GM10847 (cell line): ENCODE data around the gene DCX.

Experiments
- POLR2A ChIP-seq: IDR thresholded peaks from 2 replicates; pipeline ENCODE4 v1.6.1; 2011; ENCODE audit not compliant: insufficient read length; ENCODE audit errors: extremely low read depth

DCX gene

DNA sequence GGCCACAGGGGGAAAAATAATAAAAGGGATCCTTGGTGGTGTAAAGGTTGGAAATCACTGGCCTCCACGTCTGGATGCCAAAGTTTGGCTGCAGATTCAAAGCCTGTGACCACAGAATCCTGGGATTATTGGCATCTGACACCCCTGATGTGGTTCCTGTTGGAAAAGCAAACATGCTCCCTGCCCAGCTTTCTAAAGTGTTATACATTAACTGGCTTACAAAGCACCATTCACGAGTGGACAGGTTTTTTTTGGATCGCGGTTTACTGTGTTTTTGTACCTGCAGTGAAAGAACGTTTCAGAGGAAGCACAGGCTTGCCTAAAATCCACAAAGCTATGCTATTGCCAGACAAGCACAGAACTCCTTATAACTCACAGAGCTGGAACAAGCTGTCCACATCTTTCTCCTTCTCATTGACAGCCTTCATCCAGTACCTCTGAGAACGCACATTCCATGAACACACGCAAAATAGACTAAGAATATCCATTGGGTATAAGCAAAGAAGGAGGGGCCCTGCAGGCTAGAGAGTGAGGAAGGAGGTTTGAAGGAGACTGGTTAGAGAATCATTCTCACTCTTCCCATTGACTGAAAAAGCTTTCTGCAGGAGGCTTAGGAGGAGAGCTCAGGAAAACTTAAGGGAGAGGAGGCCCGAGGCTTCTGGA, 127.2 kb downstream of the DCX start:
- TF ChIP-seq POLR2A = no peak

DNA sequence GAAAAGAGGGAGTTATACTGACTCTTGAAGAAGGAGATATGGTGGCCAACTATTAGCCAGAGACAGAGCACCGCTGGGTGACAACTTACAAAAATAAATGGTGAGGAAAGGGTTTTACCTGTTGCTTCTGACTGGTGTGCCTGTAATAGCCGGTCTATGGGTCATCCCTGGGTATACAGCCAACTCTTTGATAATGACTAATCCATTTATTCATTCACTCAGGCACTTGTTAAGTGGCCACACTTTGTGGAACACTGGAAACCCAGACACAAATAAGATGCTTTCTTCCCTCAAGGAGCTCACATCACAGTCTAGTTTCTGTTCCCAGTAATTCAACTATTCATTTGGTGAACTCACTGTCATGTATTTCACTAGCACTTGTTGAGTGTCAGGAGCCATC, 128.5 kb downstream of the DCX start:
- TF ChIP-seq POLR2A = no peak

DNA sequence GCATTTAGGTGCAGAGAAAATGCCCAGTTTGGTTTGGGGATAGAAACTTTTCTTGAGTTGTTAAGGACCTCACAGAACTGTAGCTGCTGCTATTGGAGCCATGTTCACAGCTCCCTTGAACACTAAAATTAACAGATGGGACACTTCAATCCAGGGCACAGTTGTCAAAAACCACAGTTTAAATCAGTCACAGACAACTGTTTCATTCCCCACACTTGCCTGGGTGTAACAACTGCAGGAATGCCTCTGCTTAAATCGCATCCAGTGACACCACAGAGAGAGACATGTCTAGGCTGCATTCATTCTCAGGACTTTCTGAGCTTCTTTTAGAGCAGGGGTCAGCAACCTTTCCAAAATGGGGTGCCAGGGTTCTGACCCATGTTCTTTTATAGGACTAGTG, 129.0 kb downstream of the DCX start:
- no peak for TF ChIP-seq POLR2A

DNA sequence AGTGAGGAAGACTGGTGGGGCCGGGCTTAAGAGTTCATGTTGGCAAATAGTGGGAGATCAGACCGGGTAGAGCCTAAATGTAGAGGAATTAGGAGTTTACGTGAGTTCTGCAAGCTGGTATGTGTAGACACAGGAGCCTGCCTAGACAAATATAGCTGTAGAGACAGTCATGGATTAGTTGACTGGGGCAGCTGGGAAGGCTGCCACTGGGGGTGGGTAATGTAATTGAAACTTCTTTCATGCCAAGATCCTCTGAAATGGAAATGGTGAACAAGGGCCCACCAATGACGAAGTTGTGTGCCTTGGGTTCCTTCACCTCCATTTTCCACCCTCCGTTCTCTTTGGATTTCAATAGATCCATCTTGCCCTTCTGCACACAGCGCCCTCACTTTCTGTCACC, 129.9 kb downstream of the DCX start:
- no peak for TF ChIP-seq POLR2A

DNA sequence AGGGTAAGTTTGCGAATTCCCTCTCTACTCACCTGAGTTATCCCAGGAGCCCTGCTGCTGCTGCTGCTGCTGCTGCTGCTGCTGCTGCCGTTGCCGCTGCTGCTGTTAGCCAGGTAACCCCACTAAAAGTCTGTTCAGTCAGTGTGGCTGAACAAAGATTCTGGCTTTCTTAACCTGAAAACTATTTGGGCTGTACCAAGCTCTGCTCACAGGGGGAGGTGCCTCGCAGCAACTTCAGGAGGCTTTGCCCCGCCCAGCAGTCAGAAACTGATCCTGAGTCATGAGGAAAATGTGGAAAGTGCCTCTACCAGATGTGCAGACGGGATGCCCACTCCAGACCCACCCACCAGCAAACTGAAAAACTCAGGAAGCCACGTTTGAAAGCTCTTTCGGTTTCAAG, 141.7 kb downstream of the DCX start, which contains the start of gene CAPN6:
Gene CAPN6, minus strand, starts transcription at position 145 of the 400 bp plus-strand sequence. CDS start 6,547 bp downstream, outside the sequence.
- TF ChIP-seq POLR2A = no peak

DNA sequence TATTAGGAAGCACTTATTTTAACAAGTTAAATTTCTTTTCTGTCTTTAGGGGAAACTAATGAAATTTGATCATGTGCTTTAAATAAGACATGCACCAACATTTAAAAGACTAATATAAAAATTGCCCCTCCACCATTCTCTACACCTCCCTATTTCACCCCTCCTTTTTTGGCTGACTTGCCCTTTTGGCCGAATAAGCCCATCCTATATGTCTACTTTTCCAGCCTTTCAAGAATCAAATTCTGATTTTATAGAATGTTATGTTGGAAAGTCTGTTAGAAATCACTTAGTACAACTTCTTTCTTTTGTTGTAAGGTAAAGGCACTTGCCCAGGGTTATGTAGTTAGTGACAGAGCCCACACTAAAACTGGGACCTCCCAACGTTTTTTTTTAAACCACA, 143.5 kb downstream of the DCX start:
- TF ChIP-seq POLR2A = no peak

DNA sequence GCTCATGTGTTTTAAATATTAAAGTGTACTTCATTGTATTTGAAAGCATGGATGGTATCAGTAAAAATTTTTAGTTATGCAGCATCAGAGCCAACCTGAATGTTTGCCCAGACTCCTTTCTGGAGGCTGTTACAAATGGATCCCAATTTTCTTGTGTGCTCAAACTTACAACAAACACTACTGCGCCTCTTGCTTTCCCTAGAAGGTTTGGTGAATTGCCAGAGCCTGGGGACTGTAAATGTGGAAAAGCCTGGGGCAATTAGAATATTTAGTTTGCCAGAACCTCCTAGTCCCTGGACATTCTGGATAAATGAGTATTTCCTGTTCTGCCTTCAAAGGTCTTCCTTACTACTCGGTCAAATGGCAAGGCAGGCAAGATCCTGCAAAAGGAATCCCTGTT, 146.5 kb downstream of the DCX start:
- TF ChIP-seq POLR2A = no peak

DNA sequence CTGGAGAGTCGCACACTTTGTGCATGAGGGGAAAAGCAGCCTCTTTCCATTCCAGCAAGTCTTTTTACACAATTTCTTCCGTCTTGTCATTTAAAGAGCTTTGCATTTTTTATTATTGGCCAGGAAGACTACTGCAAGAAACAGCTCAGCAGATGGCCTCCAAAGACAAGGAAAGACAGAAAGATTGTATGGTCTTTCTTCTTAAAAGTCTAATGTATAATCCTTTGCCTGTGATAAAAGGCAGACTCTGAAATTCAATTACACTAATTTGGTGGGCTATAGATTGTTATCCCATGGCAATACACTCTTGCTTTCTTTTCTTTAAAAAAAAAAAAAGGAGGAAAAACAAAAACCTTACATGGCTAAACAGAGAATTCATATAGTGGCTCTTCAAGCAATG, 147.6 kb downstream of the DCX start:
- no peak for TF ChIP-seq POLR2A

DNA sequence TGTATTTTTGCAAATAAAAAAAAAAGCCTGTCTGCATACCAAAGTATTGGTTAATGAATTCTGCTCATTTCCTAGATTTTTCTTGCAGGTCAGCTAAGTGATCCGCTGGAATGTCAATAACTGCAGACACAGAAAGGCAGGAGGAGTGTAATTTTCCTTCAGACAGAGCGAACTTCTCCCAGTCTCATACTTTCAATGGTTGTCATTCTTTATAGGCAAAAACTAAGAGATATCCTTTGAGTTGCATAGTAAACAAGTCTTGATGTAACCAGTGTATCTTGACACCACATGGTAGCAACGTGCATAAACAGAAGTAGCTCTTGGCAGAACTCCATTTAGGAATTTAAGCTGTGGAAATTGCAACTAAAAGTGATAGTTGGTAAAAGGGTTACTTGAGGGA, 149.9 kb downstream of the DCX start:
- no peak for TF ChIP-seq POLR2A

DNA sequence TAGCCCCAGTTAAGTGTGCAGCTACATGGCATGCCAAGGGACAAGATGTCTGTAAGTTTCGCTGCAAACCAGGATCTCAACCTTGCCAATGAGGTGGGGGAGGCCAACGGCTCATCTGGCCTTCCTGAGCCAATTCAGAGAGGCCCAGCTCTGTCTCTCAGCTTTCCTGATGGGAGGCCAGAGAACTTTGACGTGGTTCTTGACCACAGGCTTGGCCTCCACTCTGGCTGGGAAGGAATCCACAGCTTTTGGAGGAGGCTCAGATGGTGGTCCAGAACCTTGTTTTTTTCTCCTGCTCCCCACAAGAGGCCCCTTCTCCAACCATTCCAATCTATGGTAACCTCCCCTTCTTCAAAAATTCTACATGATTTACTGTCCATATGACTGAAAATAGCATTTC, 151.5 kb downstream of the DCX start:
- no peak for TF ChIP-seq POLR2A

DNA sequence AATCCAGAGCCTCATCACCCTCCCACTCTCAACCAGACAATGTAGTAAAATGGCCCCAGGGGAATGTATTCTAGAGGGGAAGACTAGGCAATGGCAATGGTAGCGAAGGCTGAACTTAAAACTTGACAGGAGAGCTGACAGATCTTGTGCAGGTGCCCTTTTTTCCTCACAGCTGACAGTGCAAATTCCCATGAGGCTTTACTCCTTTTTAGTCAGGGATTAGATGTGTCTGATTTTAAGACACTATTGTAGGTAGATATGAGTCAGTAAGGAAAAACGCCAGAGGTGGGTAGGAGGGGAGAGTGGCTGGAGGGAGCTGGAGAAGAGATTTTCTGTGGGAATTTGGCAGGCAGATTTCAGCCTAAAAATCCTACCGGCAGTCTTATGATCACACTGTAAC, 152.4 kb downstream of the DCX start:
- no peak for TF ChIP-seq POLR2A

DNA sequence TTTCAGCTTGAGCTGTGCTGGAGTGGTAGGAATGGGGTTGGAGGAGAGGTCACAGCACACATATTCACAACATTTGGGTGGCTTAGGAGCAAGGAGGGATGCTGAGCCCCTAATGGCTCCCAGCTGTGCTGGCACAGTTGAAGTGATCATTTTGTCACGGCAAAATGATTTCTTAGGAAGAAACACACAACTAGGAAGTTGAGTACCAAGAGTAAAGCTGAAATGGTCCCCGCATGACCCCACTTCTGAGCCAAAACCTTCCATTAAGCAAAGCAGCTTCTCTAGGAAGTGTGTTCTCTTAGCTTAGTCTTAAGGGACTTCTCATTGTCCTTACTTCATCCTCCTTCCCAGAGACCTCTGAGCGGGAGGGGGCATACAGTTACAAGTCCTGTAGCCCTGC, 154.3 kb downstream of the DCX start:
- no peak for TF ChIP-seq POLR2A

DNA sequence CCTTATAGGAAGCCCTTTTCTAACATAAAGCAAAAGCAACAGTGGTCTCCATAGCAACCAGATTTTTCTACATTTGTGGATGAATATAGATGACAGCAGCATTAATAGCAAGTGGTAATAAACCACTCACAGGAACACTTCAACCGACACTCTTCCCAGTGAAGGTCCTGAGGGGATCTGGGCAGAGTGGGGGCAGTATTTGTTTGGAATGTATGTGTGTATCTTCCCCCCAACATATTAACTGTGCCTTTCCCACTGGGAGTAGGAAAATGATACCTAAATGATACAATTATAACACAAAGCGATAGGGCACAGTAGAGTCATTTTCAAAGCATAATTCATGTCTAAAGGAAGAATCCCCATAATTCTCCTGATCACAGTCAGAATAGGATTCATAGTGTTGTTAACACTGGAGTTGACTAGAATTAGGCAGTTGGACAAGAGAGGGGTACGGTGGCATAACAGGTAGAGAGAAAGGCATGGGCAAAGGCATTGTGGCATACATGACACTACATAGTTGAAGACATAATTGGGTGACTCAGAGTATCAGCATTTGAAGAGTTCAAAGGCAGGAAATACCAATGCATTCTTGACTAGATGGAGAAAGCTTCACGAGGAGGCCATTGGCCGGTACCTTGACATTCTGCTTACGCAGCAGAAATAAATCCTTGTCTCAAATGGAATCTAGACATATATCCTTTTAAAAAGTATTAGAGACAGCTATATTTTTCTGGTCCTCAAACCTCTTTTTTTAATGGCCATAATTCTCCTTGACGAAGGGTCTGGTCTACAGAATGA, 156.9 kb downstream of the DCX start:
- TF ChIP-seq POLR2A = no peak

DNA sequence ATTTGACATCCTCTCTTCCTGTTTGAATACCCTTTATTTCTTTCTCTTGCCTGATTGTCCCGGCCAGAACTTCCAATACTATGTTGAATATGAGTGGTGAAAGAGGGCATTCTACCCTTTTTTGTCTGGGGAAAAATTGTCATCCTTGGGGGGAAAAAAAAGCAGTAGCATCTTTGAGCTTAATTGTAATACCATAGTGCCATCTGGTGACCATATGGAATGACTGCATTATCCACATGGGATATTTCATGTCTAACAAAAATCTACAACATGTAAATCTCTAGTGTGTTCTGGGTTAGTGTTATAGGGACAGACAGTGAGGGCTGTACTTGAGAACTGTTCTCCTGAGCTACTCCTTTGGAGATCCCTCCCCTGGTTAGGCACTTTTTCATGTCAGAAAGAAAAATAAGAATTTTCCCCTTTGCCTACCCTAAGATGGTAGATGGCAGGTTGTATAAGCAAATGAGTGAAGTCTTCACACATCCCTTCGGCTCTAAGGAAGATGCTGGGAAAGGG, 167.7 kb downstream of the DCX start:
- TF ChIP-seq POLR2A = no peak
